Astrocyte (in vitro differentiated cells and primary cell): ENCODE data around the gene VSIG8.

Source experiments
- EZH2 ChIP-seq: IDR thresholded peaks from 2 replicates; pipeline ENCODE4 v1.6.1; 2012; ENCODE audit warnings: mild to moderate bottlenecking, low read length, inconsistent platforms; ENCODE audit not compliant: insufficient read depth
- TF ChIP-seq, protein P1 (sequence below): IDR thresholded peaks from 2 replicates; pipeline ENCODE4 v1.5.1; 2011; ENCODE audit warnings: low read depth, mild to moderate bottlenecking, inconsistent platforms, low read length, moderate library complexity; ENCODE audit not compliant: insufficient read depth

DNA sequence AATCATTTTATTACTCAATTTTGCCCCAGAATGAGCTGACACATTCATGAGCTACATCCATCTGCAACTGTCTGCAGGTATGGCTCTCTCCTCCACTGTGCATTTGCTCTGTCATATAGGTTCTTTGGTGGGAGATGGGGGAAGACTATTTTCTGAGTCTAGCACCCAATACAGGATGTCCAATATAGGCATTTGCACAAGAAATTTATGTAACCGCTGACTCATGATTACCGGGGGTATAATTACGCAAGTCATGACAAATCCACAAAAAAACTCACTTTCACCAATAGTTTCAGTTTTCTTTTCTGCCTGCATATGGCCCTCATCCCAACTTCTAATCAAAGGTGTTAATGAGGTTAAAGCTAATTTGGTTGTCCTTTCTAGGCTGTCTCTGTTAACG, 17.5 kb upstream of the VSIG8 start:
- TF ChIP-seq, protein P1, sequence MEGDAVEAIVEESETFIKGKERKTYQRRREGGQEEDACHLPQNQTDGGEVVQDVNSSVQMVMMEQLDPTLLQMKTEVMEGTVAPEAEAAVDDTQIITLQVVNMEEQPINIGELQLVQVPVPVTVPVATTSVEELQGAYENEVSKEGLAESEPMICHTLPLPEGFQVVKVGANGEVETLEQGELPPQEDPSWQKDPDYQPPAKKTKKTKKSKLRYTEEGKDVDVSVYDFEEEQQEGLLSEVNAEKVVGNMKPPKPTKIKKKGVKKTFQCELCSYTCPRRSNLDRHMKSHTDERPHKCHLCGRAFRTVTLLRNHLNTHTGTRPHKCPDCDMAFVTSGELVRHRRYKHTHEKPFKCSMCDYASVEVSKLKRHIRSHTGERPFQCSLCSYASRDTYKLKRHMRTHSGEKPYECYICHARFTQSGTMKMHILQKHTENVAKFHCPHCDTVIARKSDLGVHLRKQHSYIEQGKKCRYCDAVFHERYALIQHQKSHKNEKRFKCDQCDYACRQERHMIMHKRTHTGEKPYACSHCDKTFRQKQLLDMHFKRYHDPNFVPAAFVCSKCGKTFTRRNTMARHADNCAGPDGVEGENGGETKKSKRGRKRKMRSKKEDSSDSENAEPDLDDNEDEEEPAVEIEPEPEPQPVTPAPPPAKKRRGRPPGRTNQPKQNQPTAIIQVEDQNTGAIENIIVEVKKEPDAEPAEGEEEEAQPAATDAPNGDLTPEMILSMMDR = no peak
- no peak for TF ChIP-seq EZH2
